H1 (cell line): Measurements from ENCODE around the gene WIPF1. TPM values are rescaled to one million over a fixed set of nuclear protein-coding genes. Genes with fewer than 3 reads are reported as not detected.

Experiments used
- USF2 ChIP-seq: IDR thresholded peaks from 2 replicates; pipeline ENCODE4 v1.6.1; 2011; ENCODE audit warnings: low read length, improper control_type of control experiment
- polyA plus RNA-seq, 7 experiments: library from polyadenylated mRNA; depleted of rRNA in 3 of 7; stranded (reverse) in 5 of 7; unstranded in 2 of 7; fragments of >200 nt in 5 of 7; fragments of 200-250 nt in 2 of 7; gene quantifications; 1 replicate in 5 of 7; 2 replicates in 1 of 7; 4 replicates in 1 of 7; pipeline versions ENCODE4 v1.2.1 to v1.2.3, GENCODE V29; 2011 to 2013; ENCODE audit warnings: missing spikeins in 2 of 7, mixed read lengths in 2 of 7
- total RNA-seq: library from RNA; stranded (reverse); fragmentation: NEBNext Ultra II Directional; extraction: Animal tissue kit (Norgen Biotek cat#: 25700); gene quantifications from 2 replicates; pipeline ENCODE4 v1.2.1, GENCODE V29; 2021

Gene WIPF1
- total and polyA plus RNA-seq, 2 of the 8 experiments (the other 6 are each of a cell fraction or from before 2014, with no cell fraction given), result 4.7 to 5.2 TPM

- no peak for TF ChIP-seq USF2
Observed at GRCh38 chr2:174609261-174609660, 11.7 kb upstream of the WIPF1 start (continued).
